ENCODE data around the gene CACNB2.

Gene CACNB2

GRCh38 chr10:18293536-18294510, 153.6 kb downstream of the CACNB2 start:
- DNase-seq: no peak

GRCh38 chr10:18294633-18295032, 154.4 kb downstream of the CACNB2 start:
- DNase-seq: no peak

- no peak for DNase-seq
Observed at GRCh38 chr10:18297659-18298058, 157.4 kb downstream of the CACNB2 start.

GRCh38 chr10:18298256-18298655, 158.0 kb downstream of the CACNB2 start:
- DNase-seq: no peak

GRCh38 chr10:18303851-18304801, 163.9 kb downstream of the CACNB2 start:
- DNase-seq: no peak

- DNase-seq: no peak
Observed at GRCh38 chr10:18306031-18306430, 165.8 kb downstream of the CACNB2 start.

- no peak for DNase-seq
Observed at GRCh38 chr10:18308600-18308999, 168.4 kb downstream of the CACNB2 start.

- DNase-seq: no peak
Observed at GRCh38 chr10:18310761-18311160, 170.5 kb downstream of the CACNB2 start.

- DNase-seq: peak; percentile 35
Observed at GRCh38 chr10:18312374-18313139, 172.3 kb downstream of the CACNB2 start.

GRCh38 chr10:18313140-18313530, 172.9 kb downstream of the CACNB2 start:
- peak; percentile 23 for DNase-seq

GRCh38 chr10:18313626-18314025, 173.4 kb downstream of the CACNB2 start:
- DNase-seq: peak; percentile 28

- no peak for DNase-seq
Observed at GRCh38 chr10:18319628-18320027, 179.4 kb downstream of the CACNB2 start.

- DNase-seq: no peak
Observed at GRCh38 chr10:18321371-18321770, 181.1 kb downstream of the CACNB2 start.

- no peak for DNase-seq
Observed at GRCh38 chr10:18323916-18324315, 183.7 kb downstream of the CACNB2 start.

- no peak for DNase-seq
Observed at GRCh38 chr10:18325410-18325809, 185.2 kb downstream of the CACNB2 start.

- DNase-seq: no peak
Observed at GRCh38 chr10:18325889-18326531, 185.8 kb downstream of the CACNB2 start.

GRCh38 chr10:18328941-18329340, 188.7 kb downstream of the CACNB2 start:
- DNase-seq: no peak

GRCh38 chr10:18332048-18332447, 191.8 kb downstream of the CACNB2 start:
- DNase-seq: no peak

GRCh38 chr10:18332484-18332883, 192.3 kb downstream of the CACNB2 start:
- DNase-seq: no peak

- DNase-seq: no peak
Observed at GRCh38 chr10:18333621-18334020, 193.4 kb downstream of the CACNB2 start.

- DNase-seq: no peak
Observed at GRCh38 chr10:18334116-18334867, 194.1 kb downstream of the CACNB2 start.

Measured in right kidney (tissue), 1 donor.